ENCODE results near the gene MRFAP1.

The MRFAP1 gene

GRCh38 chr4:6640292-6641163, at the start of gene MRFAP1:
Gene MRFAP1, plus strand, starts transcription at chr4:6640685. Its CDS starts 178 bp downstream, at chr4:6640863.
- in situ Hi-C loops (cut with MboI; ENCODE audit: low sequenced_read_pairs): no loop called here

GRCh38 chr4:6591313-6591712, 49.2 kb upstream of the MRFAP1 start:
- in situ Hi-C loops (cut with MboI; ENCODE audit: low sequenced_read_pairs): no loop called here

GRCh38 chr4:6591781-6592180, 48.7 kb upstream of the MRFAP1 start:
- in situ Hi-C loops (cut with MboI; ENCODE audit: low sequenced_read_pairs): no loop called here

GRCh38 chr4:6592804-6593563, 47.5 kb upstream of the MRFAP1 start:
- in situ Hi-C loops (cut with MboI; ENCODE audit: low sequenced_read_pairs): no loop called here

GRCh38 chr4:6594341-6594740, 46.1 kb upstream of the MRFAP1 start:
- in situ Hi-C loops (cut with MboI; ENCODE audit: low sequenced_read_pairs): no loop called here

GRCh38 chr4:6594826-6595355, 45.6 kb upstream of the MRFAP1 start:
- in situ Hi-C loops (cut with MboI; ENCODE audit: low sequenced_read_pairs): no loop called here

- in situ Hi-C loops (cut with MboI; ENCODE audit: low sequenced_read_pairs): no loop called here
Measured at GRCh38 chr4:6595897-6596537, 44.5 kb upstream of the MRFAP1 start.

GRCh38 chr4:6596948-6597347, 43.5 kb upstream of the MRFAP1 start:
- in situ Hi-C loops (cut with MboI; ENCODE audit: low sequenced_read_pairs): no loop called here

- in situ Hi-C loops (cut with MboI; ENCODE audit: low sequenced_read_pairs): no loop called here
Measured at GRCh38 chr4:6598127-6598526, 42.4 kb upstream of the MRFAP1 start.

- in situ Hi-C loops (cut with MboI; ENCODE audit: low sequenced_read_pairs): no loop called here
Measured at GRCh38 chr4:6598641-6599040, 41.8 kb upstream of the MRFAP1 start.

- in situ Hi-C loops (cut with MboI; ENCODE audit: low sequenced_read_pairs): no loop called here
Measured at GRCh38 chr4:6601661-6602250, 38.7 kb upstream of the MRFAP1 start.

GRCh38 chr4:6602289-6602688, 38.2 kb upstream of the MRFAP1 start:
- in situ Hi-C loops (cut with MboI; ENCODE audit: low sequenced_read_pairs): no loop called here

GRCh38 chr4:6603128-6603527, 37.4 kb upstream of the MRFAP1 start:
- in situ Hi-C loops (cut with MboI; ENCODE audit: low sequenced_read_pairs): no loop called here

- in situ Hi-C loops (cut with MboI; ENCODE audit: low sequenced_read_pairs): no loop called here
Measured at GRCh38 chr4:6605114-6605513, 35.4 kb upstream of the MRFAP1 start.

- in situ Hi-C loops (cut with MboI; ENCODE audit: low sequenced_read_pairs): no loop called here
Measured at GRCh38 chr4:6605605-6606004, 34.9 kb upstream of the MRFAP1 start.

GRCh38 chr4:6606465-6607235, 33.8 kb upstream of the MRFAP1 start:
- in situ Hi-C loops (cut with MboI; ENCODE audit: low sequenced_read_pairs): no loop called here

GRCh38 chr4:6607368-6608055, 33.0 kb upstream of the MRFAP1 start:
- in situ Hi-C loops (cut with MboI; ENCODE audit: low sequenced_read_pairs): no loop called here

GRCh38 chr4:6608758-6609414, 31.6 kb upstream of the MRFAP1 start:
- in situ Hi-C loops (cut with MboI; ENCODE audit: low sequenced_read_pairs): no loop called here

Data from hTERT RPE-1 (cell line).